GM18870 (cell line): Measurements from ENCODE around the gene MAP3K1.

Experiments used
- ATAC-seq: cut with Tn5 transposase; IDR thresholded peaks from one replicate; pipeline ENCODE4 v1.9.1; 2021; ENCODE audit warnings: moderate library complexity; ENCODE audit not compliant: unreplicated experiment

Gene MAP3K1

GRCh38 chr5:56845277-56845676, 29.9 kb downstream of the MAP3K1 start:
- no peak for ATAC-seq

GRCh38 chr5:56845904-56846480, 30.6 kb downstream of the MAP3K1 start:
- ATAC-seq = no peak

- ATAC-seq = no peak
These were observed 32.9 kb downstream of the MAP3K1 start for GRCh38 chr5:56848206-56848605.

GRCh38 chr5:56849671-56850070, 34.3 kb downstream of the MAP3K1 start:
- ATAC-seq = no peak

- ATAC-seq = no peak
These were observed 35.1 kb downstream of the MAP3K1 start for GRCh38 chr5:56850423-56850822.

GRCh38 chr5:56851258-56851941, 36.1 kb downstream of the MAP3K1 start:
- ATAC-seq = no peak

- no peak for ATAC-seq
These were observed 37.1 kb downstream of the MAP3K1 start for GRCh38 chr5:56852228-56853000.

GRCh38 chr5:56853698-56854097, 38.3 kb downstream of the MAP3K1 start:
- no peak for ATAC-seq

GRCh38 chr5:56854920-56855319, 39.6 kb downstream of the MAP3K1 start:
- no peak for ATAC-seq

GRCh38 chr5:56856541-56857178, 41.3 kb downstream of the MAP3K1 start:
- ATAC-seq = no peak

- no peak for ATAC-seq
These were observed 43.6 kb downstream of the MAP3K1 start for GRCh38 chr5:56858777-56859442.

- no peak for ATAC-seq
These were observed 46.6 kb downstream of the MAP3K1 start for GRCh38 chr5:56861893-56862485.

GRCh38 chr5:56862909-56863308, 47.6 kb downstream of the MAP3K1 start:
- ATAC-seq = no peak

GRCh38 chr5:56871777-56872176, 56.4 kb downstream of the MAP3K1 start:
- no peak for ATAC-seq

- ATAC-seq = no peak
These were observed 57.7 kb downstream of the MAP3K1 start for GRCh38 chr5:56873056-56873455.

- ATAC-seq = no peak
These were observed 61.0 kb downstream of the MAP3K1 start for GRCh38 chr5:56876327-56876726.

GRCh38 chr5:56881571-56881970, 66.2 kb downstream of the MAP3K1 start:
- no peak for ATAC-seq

- no peak for ATAC-seq
These were observed 78.1 kb downstream of the MAP3K1 start for GRCh38 chr5:56893251-56893951.

- no peak for ATAC-seq
These were observed 81.4 kb downstream of the MAP3K1 start for GRCh38 chr5:56896763-56897162.

- no peak for ATAC-seq
These were observed 82.9 kb downstream of the MAP3K1 start for GRCh38 chr5:56898213-56898612.
